Right renal cortex interstitium (tissue), 3 donors: ENCODE measurements around the gene RYR2. TPM values are rescaled to one million over a fixed set of nuclear protein-coding genes. Genes with fewer than 3 reads are reported as not detected.

ENCODE experiments used
- DNase-seq, 3 donors: peaks; one replicate each; pipeline ENCODE4 v3.0.0-alpha.2; 2013; ENCODE audit warnings: low read depth in 3 of 3, low spot score in 2 of 3
- polyA plus RNA-seq, 3 donors: library from polyadenylated mRNA; unstranded; fragments of 120-200 nt; gene quantifications; one replicate each; pipeline ENCODE4 v1.2.1, GENCODE V29; 2013; ENCODE audit not compliant: insufficient read length in 3 of 3

Gene RYR2
- polyA plus RNA-seq = 1 to 10 TPM; 1.2 to 2.3 (median 1.4) TPM

DNA sequence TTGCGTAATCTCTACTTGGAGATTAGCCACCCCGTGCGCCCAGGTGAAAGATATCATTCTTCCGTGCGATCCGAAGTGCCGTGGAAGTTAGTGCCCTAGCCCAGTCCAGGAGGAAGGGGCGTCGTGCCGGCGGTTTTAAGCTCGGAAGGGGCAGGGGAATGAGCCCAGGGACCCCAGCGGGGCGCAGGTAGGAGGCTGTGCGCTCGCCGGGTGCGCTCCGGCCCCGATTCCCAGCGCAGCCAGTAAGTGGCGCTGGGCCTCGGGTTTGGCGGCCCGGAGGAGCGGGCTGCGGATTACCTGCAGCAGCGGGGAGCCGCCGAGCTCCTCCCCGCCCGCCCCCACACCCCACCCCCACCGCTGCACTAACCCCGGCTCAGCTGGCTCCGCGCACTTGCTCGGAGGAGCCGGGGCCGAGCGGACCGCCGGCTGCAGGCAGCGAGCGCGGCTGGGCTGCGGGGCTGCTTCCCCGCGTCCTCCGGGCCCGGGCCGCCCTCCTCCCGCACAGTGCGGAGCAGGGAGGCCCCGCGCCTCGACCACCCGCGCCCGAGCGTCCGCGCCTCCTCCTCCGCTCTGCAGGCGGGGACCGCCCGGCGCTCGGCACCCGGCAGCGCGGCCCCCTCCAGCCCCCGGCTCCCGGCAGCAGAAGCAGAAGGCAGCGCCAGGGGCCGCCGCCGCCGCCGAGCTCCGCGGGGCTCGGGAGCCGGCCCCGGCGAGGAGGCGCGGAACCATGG lies at the start of gene RYR2:
TSS of gene RYR2 (plus strand) at position 390 of the 731 bp plus-strand sequence. CDS start at position 728, 338 bp downstream.
- peak in 1 of 3 donors; percentile 35 for DNase-seq

DNA sequence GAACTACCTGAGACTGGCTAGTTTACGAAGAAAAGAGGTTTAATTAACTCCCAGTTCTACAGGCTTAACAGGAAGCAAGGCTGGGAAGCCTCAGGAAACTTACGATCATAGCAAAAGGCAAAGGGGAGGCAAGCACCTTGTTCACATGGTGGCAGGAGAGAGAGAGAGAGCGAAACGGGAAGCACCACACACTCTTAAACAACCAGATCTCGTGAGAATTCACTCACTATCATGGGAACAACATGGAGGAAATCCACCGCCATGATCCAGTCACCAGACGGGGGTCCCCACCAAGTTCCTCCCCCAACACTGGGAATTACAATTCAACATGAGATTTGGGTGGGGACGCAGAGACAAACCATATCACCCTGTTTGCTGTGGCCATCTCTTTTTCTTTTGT lies 49.5 kb upstream of the RYR2 start:
- DNase-seq = no peak

DNA sequence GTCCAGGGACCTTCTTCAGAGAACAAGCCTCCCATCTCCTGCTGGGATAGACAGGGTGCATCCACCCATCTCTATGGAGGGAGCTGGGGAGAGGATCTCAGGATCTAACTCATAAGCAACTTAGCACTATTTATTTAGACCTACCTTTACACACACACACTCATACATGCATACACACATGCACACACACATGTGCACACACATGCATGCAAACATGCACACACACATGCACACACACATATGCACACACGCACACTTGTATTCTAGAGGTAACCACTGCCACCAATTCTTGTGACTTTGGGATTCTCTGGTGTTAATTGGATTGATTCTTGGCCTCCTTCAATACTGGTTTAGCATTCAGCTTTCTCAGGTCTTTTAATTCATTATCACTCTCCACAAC lies 47.5 kb upstream of the RYR2 start:
- no peak for DNase-seq

DNA sequence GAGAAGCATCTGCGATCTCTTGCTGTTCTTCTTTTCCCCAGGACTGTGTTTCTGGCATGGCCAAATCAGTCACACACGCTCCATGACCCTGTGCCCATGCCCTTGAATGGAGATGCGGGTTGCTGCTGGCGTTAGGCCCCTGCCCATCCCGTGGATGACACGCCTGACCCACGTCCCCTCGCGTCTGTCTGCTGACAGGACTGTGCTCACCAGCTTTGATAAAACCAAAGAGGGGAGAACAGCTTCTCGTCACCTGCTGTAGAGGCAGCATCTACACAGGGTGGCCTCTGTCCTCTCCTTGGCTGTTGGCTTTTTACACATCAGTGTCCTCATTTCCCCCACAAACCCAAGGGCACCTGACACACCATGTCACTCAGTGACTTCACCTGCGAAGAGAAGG lies 44.6 kb upstream of the RYR2 start:
- DNase-seq = no peak

DNA sequence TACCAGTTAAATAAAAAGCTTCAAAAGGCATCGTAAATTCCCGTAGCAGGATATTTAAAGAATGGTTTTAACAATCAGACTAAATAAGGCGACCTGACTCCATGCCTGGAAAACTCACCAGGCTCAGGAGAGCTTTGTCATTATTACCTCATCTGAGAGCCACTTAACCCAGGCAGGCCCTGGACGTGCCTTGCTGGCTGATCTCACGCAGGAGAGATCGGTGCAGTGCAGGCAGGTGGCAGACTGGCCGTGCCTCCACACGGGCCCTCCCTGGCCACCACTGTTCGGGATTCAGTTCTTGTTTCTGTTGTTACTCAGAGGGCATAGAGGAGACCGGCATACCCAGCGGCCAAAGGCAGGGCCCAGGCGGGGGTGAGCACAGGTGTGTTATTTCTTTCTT lies 44.1 kb upstream of the RYR2 start:
- no peak for DNase-seq

DNA sequence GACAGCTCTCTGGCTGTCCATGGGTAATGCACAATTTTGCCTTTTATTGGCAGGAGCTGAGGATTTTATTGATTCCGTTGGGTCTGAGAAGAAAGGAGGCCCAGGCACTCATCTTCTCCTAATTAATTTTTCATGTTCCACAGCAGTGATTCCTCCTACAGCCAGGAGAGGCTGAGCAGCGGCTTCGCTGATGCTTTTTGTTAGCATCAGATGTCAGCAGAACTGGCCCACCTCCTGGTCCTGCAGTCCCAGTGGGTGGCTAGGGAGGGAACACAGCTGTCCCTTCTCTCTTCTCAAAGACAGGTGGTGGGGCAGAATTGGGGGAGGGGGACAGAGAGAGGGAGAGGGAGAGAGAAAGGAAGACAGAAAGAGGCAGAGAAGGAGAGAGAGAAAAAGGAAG lies 43.4 kb upstream of the RYR2 start:
- no peak for DNase-seq

DNA sequence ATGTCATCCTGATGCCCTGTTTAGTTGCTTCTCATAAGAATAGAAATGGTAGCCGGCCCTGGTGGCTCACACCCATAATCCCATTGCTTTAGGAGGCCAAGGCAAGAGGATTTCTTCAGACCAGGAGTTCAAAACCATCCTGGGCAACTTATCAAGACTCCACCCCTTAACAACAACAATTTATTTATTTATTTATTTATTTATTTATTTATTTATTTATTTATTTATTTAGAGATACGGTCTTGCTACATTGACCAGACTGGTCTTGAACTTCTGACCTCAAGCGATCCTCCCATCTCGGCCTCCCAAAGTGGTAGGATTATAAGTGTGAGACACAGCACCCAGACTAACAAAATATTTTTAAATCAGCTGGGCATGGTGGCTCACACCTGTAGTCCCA lies 41.8 kb upstream of the RYR2 start:
- DNase-seq = no peak

DNA sequence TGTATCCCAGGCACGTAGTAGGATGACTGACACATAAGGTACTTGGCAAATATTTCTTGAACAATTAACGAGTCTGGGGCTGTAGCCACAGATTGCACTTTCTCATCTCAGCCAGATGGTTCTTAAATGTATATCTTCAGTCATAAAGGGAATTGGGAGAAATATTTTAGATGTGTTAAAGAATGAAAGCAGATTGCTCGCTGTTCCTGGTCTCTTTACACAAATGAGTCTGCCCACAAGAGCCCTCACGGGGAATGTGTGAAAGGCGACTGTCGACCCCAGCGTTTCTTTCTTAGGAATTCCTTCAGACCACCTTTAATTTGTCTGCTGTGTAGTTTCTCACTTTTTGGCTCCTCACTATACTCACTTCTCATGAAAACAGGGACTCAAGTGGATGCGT lies 38.5 kb upstream of the RYR2 start:
- no peak for DNase-seq

DNA sequence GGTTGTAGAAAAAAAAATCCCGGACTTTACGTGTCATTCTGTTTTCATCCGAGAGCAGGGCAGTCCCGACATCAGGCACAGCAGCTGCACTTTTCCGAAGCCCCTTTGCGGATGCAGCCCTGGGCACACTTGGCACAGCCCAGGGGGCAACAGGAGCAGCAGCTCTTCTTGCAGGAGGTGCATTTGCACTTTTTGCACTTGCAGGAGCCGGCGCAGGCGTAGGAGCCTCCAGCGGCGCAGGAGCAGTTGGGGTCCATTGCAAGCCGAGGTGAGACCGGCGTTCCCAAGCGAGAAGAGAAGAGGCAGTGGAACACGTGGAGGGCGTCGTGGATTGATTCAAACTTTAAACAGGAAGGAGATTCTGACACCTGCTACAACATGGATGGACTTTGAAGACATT lies 37.9 kb upstream of the RYR2 start, which contains the start of gene MT1HL1:
TSS of gene MT1HL1 (minus strand) at position 326 of the 400 bp plus-strand sequence. CDS start at position 257, 69 bp downstream.
- no peak for DNase-seq

DNA sequence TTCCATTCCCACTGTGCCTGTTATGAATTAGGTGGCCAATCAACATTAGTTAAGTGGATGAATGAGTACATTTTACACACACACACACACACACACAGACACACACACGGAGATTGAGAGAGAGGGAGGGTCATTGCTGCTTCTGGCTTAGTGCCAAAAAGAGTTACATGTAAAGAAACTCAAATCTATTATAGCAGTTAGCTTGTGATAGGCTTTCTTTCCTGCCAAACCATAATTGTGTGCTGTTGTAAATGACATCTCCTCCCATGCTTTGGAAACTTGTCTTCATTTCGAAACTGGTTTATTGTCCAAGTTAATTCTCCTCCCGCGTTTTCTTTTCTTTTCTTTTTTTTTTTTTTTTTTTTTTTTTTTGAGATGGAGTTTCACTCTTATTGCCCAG lies 36.3 kb upstream of the RYR2 start:
- no peak for DNase-seq

DNA sequence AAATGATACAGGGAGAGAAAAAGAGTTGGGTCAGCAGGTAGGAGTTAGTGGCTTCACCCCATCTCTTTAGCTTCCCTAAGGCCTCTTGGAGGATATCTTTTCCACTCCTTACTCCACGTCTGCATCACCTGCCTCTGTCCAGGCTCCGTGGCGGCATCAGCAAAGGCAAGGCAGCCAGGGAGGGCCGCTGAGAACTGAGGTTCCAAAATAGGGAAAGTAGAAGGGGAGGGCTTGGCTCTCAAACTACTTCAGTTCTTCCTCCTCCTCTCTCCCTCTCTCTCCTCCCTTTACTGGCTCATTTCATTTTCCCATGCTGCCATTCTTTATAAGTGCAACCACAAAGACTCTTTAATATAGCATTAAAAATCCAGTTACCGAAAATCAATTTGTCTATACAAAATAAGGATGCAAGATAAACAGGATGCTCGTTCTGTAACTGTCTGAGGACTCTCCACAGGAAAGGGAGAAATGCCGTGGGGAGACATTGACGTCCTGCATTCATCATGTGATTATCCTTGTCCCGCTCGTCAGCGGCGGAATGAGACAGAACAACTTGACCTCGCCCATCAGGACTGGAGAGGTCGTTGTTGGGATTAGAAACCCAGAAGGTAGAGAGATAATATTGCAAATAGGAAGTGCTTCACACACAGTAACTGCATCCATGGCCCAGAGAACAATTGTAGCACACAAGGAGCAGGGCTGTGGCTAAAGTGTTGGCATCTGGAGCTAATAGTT lies 34.7 kb upstream of the RYR2 start:
- DNase-seq = no peak

DNA sequence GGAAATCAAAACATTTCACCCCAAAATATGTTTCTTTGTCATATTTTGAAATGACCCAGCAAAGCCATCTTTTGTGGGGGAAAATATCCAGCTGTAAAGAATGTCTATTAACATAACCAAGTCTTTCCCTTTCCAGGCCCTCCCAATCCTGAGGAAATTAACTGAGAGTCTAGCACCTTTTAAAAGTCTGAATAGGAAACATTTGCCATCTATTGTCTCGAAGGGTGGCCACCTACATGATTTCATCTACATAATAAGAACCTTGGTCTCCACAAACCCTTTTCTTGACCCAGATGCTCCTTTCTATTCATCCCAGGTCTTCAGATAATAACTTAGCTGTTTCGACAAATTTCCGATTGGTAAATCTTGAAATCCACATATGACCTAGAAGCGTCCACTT lies 32.4 kb upstream of the RYR2 start:
- DNase-seq = no peak

DNA sequence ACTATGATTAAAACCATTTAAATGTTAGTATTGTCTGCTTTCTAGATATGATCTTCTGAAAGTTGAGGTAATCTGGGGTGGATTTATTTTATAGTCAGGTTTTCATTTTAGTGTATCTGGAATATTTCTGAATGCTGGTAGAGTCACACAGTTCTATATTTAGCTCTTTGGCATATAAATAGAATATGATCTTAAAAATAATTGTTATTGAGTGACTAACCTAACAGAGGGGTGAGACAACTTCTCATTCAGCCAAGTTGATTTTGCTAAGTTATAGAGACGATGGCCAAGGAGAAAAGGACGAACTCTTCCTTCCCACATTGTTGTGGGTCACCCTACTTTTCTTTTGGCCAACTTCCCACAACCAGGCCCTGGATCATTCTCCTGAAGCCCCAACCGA lies 30.6 kb upstream of the RYR2 start:
- DNase-seq = no peak

DNA sequence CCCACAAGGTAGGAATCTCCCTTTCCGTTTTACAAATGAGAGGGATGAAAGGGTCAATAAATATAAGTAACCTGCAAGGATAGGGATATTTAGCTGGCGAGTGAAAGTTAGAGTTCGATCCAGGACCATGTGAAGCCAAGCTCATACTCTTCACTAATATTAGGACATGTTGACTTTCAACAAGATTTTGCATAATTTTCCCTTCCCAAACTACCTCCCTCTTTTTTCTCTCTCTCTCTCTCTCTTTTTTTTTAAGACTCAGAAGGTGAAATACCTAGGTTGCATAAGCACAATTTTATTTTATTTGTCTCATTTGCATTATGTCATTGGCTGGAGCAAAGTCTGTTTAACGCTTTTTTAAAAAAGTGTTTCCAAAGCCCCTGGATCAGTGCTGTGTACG lies 29.6 kb upstream of the RYR2 start:
- no peak for DNase-seq

DNA sequence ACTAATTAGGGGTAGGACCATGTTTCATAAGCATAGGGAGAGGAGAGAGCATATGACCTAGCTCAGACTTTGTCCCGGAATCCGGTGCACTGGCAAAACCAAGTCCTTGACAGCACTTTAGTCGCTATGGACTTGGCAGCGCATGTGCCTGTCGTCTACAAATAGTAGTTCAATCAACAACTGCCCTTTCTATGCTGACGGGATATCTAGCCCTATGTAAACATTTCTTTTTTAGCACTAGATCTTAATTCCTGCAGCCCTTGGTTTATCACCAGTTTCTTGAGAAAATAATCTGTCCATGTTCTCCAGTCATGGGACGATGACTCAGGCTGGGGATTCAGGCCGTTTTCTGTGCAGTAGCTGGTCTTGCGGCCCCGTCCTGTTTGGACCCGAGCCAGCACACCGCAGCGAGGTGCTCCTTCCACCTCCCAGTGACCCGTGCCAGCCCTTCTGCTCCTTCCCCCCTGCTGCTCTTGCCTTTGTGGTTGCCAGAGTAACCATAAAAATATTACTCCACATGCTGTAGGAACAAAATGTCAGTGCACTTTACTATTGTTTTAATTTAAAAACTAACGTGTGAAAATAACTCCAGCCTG lies 29.1 kb upstream of the RYR2 start:
- no peak for DNase-seq

DNA sequence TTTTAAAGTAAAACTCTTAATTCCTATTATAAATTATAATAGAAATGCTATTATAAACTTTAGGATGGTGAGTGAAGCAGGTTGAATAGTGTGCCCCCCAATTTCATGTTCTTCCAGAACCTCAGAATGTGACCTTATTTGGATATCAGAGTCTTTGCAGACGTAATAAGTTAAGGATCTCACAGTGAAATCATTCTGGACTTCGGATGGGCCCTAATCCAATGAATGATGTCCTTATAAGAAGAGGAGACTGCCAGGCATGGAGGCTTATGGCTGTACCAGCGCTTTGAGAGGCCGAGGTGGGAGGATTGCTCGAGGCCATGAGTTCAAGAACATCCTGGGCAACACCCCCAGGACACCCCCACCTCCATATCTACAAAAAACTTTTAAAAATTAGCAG lies 28.4 kb upstream of the RYR2 start:
- no peak for DNase-seq

DNA sequence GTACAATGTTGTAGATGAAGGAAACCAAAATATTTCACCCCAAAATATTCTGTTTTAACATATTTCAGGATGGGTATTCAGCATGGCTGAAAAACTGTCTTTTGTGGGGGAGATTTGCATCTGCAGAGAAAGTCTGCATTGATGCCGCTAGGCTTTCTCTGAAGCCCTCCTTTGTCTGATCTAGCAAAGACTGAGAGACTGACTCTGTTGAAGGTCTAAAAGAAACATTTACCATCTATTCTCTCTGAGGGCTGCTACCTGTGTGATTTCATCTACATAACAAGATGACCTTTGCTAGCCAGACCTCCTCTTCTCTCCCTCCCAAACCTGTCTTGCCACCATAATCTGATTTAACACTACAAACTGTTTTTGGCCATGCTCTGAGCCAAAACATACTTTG lies 25.4 kb upstream of the RYR2 start:
- no peak for DNase-seq

DNA sequence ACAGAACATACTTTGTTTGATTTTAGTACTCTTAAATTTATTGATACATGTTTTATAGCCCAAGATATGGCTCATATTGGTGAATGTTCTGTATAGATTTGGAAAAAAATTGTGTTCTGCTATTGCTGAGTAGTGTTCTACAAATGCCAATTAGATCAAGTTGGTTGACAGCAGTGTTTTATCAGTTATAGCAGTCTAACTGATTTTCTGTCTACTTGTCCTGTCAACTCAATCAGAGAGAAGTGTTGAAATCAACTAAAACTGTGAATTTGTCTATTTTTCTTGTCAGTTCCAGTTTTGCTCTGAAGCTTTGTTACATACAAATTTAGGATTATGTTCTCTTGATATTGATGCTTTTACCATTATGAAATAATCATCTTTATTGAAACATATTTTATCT lies 23.1 kb upstream of the RYR2 start:
- DNase-seq = no peak

DNA sequence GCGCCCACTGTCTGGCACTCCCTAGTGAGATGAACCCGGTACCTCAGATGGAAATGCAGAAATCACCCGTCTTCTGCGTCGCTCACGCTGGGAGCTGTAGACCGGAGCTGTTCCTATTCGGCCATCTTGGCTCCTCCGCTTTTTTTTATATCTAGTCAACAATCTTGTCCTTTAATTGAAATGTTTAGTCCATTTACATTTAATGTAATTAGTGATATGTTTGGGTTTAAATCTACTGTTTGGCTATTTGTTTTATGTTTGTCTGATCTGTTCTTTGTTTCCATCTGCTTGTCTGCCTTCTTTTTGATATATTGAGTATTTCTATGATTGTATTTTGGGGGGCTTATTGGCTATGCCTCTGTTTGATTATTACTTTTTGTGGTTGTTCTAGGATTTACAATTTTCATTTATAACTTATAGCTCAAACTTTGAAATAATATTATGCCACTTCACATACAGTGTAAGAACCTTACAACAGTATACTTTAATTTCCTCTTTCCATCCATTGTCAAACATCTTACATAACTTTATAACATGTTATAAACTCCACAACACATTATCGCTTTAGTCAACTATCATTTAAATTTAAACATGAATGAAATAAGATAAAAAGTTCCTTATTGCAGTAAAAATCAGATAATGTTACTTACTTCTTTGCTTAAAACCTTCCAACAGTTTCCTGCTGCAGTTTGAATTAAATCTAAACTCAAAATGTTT lies 16.5 kb upstream of the RYR2 start:
- no peak for DNase-seq

DNA sequence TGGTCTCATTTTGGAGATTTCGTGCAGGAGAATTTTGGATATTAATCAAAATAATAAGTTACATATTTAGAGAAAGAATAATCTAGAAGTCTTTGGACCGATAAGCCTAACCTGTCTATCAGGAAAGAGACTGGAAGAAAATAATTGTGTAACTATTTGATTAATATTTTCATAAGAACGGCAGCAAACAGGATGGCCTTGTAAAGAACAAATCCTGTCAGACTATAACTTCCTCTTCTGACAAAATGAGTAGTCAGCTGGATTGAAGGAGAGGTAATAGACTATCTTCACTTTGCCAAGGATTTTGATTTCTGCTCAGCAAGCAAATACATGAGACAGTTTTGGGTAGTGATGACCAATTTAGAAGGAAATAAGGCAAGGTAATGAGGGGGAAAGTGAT lies 12.7 kb upstream of the RYR2 start:
- no peak for DNase-seq

DNA sequence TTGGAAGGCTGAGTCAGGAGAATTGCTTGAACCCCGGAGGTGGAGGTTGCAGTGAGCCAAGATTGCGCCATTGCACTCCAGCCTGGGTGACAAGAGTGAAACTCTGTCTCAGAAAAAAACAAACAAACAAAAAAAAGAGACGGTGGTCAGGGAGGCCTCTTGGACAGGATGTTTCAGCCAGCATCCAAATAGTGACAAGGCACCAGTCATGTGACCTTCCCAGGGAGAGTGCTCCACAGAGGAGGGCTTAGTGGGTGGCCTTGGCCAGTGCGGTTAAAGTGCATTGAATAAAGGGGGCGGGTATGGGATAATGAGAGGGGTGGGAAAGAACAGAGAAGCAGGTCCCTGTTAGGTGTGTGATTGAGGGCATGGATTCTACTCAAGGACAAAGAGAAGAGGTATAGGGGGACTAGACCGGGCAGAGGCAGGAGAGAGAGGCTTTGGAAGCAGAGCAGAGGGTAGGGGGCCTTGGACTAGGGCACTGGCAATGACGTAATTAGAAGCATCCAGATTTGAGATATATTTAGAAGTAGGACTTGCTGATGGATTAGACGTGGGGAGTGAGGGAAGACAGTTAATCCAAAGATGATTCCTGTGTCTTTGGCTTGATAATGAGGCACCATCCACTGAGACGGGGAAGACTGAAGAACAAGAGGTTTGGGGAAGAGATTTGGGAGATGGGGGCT lies 12.0 kb upstream of the RYR2 start:
- no peak for DNase-seq
